Islet of Langerhans (tissue), 1 donor: ENCODE measurements around the gene ALK.

Experiments
- FAIRE-seq: peaks from one replicate; lab custom pipeline; 2011; peaks lifted over from hg19 to GRCh38; lab: Jason Lieb, UNC

Gene ALK

DNA sequence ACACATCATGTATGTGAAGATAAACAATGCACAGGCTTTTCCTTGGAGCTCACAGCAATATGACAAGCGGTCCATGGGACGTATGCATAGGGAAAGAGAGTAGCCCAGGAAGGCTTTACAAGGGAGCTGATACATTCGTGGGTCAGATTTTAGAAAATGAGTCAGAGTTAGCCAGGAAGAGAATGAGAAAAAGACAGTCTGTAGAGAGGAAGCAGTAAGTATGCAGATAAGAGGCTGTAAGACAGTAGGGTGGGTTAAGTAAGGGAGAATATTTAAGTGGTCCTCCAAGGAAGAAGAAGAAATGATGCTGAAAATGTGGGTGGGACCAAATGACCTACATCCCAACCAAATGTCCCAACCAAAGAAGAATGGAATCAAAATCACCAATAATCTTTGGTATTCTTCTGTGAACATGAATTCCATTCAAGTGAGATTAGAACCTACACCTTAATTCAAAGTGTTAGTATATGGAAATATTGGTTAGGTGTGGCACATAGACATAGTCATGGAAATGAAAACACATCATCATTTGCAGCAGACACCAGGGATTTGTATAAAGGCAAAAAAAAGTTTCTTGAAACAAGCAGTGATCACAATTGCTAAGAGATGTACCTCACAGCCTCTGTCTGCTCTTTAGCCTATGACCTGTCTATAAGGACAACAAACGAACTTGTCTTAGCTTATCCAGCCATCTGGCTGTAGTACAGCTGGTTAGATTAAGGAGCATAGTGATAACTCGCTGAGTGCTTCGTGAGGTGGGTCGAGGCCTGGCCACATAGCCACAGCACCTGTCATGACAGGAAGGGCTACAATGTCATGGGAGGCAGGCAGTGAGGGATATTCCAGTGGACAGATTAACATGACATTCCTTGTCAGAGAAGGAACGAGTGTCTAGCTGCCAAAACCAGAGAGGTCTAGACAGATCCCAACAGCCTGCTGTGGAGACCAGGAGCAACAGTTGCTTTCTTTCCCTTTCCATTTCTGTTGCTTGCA is 133.6 kb downstream of the ALK start:
- FAIRE-seq: no peak

DNA sequence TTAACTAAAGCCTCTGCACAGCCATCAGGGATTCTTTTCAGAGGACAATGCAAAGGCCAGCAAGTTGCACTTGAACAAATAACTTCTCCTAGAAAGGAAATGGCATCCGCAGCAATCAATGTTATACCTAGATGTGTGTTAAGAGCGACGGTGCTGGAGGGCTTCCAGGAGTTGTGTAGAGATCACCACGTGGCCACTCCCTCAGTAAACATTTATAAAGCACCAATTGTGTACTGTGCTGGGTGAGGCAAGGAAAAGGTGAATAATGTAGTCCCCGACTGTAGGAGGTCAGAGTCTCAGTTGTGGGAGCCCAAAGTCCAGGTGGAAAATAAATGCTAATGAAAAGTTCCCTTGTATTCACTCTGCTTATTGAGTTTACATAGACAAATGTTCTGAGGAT is 135.0 kb downstream of the ALK start:
- no peak for FAIRE-seq

DNA sequence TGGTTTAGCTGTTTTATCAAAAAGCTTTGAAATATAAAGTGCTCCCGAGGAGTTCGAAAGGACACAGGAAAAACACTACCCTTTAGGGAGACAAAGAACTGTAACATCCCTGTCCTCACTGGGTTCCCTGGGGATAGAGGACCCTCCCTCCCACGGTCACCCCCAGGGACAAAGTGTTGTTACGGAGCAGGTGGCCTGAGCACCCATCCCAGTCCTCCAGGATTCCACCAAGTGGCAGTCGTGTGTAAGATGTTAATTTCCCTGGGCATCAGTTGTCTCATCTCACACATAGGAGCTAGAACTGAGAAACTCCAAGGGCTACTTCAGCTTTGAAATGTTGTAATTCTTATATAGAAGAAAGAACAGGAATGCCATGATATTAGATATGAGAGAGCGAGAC is 137.7 kb downstream of the ALK start:
- no peak for FAIRE-seq

DNA sequence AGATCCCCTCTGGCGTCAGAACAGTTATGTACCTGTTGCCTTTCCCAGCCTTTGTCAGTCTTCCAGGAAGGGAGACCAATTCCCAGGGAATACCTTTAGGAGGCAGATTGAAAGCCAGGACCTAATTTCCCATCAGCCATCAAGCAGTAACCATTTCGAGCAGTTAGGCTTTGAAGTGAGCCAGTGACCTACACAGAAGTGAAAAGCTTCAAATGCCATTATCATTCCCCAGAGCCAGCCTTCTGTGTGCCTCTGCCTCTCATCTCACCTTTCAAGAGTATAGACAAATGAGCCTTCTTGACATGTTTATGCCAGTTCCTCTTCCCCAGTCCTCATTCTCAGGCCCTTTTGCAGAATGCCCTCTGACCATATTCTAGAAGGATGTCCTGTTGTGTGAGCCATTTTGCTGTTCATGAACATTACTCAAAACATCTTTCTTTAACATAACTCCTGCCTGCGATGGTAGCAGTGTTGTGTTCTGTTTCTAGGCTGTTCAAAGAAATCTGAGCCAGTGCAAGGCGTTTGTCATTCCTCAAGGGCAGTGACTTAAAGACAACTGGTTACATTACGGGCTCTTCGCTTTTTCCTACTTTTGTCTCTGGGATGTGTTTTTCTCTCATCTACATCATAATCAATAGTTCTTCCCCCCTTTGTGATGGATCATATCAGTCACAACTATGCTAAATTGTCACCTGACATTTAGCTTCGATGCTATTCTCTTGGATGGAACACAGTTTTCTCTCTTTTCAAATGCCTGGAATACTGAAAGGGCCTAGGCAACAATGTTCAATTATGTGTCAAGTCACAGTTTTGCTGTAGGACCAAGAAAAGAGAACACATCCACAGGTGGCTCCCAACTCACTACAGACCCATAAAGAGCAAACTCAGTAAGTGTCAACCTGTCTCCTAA is 138.6 kb downstream of the ALK start:
- FAIRE-seq: no peak

DNA sequence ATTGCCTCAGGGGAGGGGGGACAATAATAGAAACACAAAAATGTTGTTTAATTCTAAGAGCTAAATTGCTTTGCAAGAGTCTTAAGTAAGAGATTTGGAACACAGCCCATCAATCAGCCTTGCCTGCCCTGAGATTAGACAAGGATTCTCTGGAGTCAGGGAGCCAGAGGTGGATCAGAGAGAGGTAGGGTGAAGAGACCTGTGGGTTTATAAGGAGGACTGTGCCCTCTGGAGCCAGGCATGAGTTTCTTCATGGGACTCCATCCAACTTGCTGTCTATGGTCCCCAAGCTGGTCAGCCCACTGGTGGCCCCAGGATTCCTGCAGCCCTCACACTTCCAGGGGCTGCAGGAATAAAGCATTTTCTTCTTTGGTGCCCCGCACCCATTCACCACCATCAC is 139.3 kb downstream of the ALK start:
- FAIRE-seq: no peak

DNA sequence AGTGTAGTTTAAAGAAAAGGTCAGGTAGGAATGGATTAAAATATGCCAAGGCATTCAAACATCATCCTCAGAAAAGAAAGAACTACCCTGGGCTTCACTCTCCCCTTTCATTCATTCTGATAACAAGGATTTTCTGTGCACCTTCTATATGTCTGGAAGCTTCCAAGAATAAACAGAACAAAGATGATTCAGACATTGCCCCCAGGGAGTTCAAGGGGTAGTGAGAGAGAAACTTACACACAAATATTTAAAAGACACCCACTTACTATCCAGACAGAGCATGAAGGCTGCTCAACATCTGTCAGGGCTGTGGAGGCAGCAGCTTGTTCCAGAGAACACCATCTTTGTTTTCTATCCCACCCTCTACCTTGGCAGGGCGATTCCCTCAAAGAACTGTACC is 140.5 kb downstream of the ALK start:
- FAIRE-seq: no peak

DNA sequence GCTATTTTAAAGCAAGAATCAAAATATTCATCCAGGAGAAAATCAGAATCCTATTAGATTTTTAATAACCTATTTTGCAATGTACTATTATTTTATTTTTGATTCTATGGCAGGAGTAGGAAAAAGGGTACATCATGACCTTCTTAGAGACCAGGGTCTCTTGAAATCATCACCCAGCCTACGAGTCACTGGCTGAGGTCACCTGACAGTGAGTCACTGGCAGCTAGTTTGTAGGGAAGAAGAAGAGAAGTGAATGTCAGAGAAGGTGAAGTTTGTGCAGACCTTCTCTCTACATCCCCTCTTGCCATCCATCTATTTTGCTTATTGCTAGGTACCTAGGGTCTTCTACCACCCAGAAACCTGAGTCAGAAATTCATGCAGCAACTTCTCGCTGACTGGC is 144.2 kb downstream of the ALK start:
- FAIRE-seq: no peak

DNA sequence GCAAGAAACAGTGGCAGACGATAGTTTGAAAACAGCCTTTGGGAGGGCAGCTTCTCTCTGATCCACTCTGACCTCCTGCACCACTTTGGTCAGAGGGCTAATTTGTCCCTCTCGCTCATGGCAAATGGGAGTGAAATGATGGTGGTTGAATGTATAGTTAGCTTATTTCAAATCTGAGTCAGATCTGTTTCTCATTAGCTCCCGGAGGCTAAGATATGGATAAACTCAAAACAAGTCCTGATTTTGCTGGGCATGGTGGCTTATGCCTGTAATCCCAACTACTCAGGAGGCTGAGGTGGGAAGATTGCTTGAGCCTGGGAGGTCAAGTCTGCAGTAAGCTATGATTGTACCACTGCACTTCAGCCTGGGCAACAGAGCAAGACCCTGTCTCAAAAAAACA is 145.0 kb downstream of the ALK start:
- no peak for FAIRE-seq

DNA sequence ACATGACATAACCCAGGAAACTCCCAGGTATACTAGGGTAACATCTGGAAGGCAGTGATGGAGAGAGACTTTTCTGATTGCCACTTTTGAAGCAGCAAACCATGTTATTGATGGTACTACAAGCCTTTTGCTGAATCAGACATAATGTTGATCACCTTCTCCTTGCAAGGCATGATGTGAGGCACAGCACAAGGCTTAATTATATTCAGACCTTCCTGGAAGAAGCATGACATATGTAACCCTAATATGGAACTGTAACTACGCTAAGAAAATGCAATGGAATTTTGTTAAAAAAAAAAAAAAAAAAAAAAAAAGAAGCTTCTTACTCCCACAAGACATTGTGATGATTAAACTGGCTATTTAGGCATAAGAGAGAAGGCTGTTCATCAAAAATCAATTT is 145.4 kb downstream of the ALK start:
- FAIRE-seq: no peak

DNA sequence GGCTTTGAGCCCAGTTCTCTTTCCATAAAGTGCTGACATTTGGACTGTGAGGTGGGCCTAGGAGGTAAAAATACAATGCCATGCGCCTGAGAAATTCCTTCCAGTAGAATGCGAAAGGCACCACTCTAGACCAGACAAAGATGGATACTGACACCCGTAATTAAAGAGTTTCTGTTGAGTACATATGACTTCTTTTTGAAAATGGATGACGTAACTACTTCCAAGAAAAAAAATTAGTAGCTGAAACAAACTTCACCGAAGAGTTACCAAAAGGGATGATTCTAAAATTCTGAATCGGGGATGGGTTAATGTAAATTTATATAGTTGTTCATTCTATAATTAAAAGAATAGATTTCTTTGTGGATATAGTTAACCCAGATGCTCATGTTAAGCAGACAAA is 146.8 kb downstream of the ALK start:
- no peak for FAIRE-seq

DNA sequence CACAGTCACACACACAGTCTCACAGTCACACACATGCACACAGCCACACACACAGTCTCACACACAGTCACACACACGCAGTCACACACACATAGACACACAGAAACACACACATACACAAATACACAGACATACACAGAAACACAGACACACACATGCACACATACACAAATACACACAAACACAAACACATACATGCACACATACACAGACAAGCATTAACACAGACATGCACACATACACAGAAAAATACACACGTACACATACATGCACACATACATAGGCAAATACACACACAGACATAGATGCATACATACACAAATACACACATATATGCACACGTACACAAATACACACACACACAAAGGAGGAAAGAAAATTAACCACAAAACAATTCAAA is 150.5 kb downstream of the ALK start:
- FAIRE-seq: no peak

DNA sequence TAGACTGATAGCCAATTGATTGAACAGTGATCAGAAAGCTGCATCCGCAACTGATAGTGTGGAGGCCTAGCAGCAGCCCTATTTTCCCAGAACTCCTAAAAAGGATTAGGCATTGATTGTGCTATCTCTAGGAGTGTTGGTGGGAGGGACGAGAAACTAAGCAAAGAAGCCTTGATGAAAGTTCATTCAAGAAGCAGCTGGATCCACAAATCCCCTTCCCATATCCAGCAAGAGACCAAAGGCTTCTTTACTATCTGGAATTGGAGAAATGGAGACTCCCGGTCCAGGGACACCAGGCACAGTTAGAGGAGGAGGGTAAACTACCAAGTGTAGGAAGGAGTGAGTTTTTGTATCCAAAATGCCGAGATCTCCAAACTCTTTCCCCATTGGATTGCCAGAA is 151.5 kb downstream of the ALK start:
- no peak for FAIRE-seq

DNA sequence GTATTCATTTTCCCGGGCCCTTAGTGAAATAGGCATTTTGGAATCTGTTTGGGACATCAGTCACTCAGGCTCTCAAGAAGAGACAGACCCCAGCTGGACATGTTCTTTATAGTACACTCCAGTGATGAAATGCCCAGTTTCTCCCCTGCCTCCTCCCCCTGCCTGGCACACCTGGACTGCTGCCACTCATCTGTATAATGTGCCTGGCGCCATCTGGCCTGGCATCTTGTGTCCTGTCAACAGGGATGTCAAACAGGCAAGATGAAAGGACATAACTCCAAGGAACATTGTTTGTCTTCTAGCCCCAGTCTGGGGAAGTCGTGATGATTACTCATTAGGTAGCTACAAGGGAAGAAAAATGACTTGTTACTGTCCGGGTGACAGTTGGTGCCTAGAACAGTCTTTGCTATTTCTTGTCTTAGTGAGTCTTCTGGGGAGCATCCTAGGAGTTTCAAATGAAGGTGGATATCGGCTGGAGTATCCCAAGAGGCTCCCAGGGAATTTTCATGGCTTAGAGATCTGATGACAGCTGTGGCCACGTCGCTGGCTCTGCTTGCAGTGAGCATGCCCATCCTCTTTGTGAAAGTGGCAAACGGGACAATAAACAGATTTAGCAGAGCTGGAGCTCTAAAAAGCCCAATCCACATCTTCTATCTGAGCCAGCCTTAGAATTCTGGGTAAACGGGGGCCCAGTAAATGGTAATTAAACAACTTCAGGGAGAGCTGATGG is 153.6 kb downstream of the ALK start:
- FAIRE-seq: no peak

DNA sequence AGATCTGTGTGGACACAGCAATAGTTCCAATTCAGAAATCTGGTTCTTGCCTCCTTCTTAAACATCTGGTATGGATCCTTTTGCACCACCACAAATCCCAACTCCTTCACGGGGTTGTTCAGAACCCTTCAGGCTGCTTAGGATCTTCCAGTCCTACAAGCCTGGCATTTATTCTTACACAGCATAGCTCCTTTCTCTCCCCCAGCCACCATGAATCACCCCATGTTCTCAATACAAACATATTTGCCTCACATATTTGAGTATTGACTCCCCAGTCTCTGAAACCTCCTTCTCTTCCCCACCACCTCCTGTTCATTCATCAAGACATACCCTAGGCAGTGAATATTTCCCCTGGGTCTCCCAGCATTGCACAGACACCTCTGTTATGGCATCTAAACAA is 155.2 kb downstream of the ALK start:
- FAIRE-seq: no peak

DNA sequence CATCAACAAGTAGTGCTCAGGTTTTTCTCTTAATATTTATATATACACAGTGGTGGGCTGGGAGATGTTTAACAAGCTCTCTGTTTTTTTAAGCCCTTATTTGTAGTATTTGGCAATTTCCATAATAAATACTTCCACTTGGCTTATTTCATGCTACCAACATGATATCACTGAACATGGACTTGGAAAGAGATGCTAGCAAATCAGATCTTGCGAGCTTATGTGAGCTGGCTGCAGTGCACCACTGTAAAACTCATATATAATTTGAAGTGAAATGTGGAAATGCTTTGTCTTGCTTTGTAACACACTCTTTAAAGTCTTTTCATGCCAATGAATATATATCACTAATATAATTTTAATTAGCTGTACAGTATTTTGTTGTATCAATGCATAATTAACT is 155.7 kb downstream of the ALK start:
- no peak for FAIRE-seq

DNA sequence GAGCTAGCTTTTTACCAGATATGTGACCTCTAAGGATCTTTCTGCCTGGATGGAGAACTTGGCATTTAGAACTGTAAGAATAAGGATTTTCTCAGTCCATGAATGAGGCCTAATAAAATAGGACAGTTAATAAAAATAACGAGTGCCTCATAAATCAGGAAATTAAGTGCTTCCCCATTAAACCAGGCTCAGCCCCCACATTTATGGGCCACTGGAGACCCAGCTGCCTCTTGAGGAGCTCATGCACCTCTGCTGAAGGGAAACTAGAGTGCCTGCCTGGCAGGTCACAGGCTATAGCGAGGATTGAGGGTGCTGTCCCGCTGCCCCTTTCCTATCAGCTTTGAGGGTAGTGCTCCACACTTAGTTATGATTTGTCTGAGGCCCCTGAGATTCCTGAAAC is 158.0 kb downstream of the ALK start:
- no peak for FAIRE-seq

DNA sequence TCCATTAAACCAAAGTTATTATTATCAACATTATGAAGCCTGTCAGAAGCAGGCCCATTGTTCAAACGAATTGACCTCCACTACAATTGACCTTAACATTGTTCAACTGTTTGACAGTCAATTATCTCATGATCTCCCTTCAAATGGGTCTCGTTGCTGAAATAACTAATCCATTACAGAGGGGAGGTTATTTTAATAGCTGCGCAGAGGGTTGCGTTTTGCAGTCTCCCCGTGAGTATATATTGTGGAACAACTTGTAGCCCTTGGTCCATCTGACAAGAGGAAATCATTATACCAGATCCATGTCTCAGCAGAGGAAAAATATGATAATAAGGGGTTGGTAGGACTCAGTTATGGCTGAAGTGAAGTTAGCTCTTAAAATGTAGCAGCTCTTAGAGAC is 159.1 kb downstream of the ALK start:
- FAIRE-seq: no peak

DNA sequence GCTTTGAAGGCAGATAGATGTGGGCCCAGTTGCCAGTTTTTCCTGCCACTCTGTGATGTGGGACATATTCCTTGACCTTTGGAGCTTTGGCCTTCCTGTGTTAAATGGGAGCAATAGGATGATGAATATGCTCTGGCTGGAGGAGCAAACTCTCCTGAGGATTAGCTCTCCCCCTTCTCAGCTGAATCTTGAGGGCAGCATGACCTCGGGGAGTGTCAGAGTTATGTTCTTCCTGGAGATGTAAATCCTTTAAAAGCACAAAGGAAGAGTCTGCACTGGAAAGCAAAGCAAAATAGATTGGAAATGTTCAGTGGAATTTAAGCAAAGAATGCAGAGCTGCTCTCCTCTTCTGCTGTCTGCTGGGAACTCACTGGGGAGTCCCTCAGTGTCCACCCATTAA is 160.1 kb downstream of the ALK start:
- FAIRE-seq: no peak

DNA sequence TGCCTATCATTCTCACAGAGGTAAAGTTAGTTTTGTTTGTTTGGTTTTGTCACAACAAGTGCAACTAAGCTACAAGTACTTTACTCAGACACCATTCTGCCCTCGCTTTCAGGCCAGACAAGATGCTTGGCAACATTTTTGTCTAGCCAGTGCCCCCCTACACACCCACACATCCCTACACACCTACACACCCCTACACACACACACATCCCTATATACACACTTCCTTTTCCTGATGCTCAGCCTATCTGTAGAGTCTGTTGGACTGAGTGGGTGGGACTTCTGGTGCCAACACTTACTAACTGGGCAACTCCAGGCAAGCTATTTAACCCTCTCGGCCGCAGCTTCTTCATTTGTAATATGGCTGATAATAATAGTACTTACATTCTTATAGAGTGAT is 161.4 kb downstream of the ALK start:
- FAIRE-seq: no peak

DNA sequence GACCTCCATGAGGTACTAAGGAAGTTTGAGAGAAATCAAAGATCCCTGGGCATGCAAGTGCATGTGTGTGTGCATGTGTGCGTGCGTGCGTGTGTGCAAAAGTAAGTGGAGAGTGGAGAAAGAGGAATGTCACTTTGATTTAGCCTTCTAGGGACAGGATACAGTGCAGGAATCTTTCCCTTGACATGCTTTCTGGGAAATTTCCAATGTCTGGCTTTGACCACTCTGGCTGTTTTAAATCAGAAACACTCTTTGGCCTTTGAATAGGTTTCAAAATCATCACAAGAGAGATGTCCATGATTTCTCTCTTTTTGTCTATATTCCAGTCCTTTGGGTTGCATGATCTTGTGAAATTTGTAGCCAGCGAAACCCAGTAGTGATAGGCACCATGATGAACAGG is 162.0 kb downstream of the ALK start:
- no peak for FAIRE-seq

DNA sequence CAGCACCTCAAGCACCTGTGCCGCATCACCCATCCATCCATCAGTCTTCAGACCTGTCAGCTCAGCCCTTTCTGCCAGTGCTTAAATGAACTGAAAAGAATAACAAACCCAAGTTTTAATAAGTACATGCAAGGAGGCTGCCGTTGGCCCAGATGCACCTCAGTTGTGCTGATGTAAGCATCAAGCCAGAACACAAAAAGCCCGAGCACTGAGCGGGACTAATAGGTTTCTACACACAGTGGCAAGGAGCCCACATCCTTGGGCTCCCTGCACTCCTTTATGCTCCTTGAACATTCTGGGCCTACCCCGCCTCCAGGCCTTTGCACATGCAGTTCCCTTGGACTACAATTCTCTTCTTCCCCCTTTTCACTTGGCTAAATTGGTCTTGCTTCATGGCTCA is 165.6 kb downstream of the ALK start:
- FAIRE-seq: no peak

DNA sequence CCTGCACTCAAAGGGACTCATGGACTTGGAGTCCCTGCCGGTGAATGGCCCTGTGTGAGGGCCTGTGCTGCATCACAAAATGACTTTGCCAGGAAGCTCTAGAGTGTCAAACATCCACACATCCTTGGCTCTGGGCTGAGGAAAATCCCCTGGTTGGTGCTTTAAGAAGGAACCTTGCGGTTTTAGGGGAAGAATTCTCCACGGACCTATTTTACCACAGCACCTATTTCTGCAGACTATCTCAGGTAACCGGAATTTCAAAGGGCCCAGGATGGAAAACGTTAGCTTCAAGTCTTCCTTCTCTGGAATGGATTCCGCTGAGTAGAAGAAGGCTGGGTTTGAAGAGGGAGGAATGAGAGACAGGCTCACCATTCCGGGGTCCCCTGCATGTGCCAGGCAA is 166.2 kb downstream of the ALK start:
- FAIRE-seq: no peak
